H4 (cell line): ENCODE measurements around the gene CDYL2. TPM values are rescaled to one million over a fixed set of nuclear protein-coding genes. Genes with fewer than 3 reads are reported as not detected.
"Not testable (repeated sequence)": the region's sequence is repeated elsewhere in the genome, so short reads cannot be mapped to it uniquely, and the experiment has no call there.

Source experiments
- DNase-seq: peaks from one replicate; pipeline ENCODE4 v3.0.0-alpha.2; 2015; ENCODE audit warnings: low spot score
- total RNA-seq: library from RNA; depleted of rRNA; stranded (reverse); fragments of >200 nt; shearing (Covaris generic); gene quantifications from 2 replicates; pipeline ENCODE4 v1.2.3, GENCODE V29; 2014

Gene CDYL2
- total RNA-seq, 1 experiment from 2014 or later, result 5.7 TPM

DNA sequence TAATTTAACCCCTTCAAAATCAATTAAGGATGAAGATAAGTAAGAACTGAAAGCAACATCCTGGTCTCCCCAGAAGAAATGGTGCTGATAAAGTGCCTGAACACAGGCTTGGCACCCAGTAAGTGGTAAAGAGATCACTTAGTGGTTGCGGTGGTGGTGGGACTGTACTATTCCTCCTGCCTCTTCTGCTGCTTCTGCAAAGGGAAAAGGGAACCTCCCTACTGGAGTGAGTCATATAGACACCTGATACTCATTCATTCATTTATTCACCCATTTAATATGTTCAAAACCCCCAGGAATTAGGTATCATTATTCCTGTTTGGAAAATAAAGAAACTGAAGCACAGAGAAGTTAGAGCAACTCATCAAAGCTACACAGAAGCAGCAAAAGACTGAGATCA is 60.6 kb downstream of the CDYL2 start:
- DNase-seq, result no peak

DNA sequence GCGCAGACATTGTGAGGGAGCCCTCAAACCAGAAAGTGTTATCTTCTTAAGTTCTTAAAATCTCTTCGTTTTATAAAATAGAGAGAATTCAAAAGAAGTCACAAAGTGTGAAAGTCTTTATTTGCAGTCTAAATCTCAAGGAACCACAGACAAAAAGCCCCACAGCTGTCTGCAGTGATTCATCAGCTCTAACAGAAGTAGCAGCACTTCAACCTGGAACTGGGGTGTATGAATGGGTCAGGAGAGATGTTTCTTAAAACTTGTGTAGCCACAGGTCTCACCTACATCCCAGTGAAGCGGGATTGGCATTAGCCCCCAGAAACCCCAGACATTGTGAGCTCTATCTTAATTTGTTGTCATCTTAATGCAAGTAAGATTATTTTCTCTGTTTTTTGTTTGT is 61.1 kb downstream of the CDYL2 start:
- DNase-seq, result no peak

DNA sequence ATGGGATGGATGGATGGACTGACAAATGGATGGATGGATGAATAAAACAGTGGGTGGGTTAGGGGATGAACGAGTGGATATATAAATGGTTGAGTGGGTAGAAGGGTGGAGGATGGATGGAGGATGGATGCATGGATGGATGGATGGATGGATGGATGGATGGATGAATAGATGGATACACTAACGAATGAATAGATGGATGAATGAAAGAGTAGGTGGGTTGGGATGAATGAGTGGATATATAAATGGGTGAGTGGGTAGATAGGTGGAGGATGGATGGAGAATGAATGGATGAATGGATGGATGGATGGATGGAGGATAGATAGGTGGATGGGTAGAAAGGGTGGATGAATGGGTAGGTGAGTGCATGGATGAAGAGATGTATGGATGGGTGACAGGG is 62.1 kb downstream of the CDYL2 start:
- DNase-seq, result no peak

DNA sequence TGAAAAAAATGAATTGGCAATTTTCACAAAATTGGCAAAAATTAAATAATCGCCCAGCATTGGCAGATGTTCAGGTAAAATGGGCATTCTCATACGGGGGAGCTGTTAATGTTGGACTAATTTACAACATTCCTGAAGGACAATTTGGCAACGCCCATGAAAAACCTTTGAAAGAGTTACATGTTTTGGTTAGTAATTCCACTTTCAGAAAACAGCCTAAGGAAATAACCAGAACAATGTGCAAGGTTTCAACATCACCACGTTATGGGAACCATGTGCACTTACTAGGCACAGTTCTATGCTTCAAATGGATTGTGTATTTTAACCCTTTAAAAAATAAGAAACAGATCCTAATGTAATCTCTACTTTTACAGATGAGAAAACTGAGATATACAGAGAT is 62.7 kb downstream of the CDYL2 start:
- no peak for DNase-seq

DNA sequence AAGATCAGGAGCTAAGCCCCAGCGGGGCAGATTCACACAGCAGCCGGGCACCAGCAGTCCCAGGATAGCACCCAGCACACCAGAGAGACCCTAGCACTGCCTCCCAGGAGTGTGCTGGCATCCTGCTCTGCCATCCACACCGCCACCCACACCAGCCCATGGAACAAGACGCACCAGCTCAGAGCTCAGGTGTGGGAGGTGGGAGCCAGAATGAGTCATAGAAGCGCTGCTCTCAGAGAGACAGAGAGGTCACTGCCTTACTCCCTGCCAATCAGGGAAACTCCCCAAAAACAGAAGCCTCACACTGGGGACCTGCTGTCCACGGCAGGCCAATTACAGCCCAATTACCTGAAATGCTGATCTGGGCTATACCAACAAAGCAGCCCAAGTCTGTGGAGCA is 64.9 kb downstream of the CDYL2 start:
- no peak for DNase-seq

DNA sequence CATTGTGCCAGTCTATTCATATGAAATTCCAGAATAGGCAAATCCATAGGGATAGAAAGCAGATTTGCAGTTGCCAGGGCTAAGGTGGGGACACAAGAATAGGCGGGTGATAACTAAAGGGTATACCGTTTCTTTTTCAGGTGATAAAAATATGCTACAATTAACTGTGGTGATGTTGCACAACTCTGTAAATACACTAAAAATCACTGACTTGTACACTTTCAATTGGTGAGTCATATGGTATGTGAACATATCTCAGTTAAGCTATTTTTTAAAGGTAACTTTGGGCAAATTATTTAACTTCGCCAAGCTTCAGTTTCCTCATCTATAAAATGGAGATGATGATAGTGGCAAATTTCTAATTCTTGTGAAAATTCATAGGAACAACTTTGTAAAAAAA is 65.9 kb downstream of the CDYL2 start:
- no peak for DNase-seq

DNA sequence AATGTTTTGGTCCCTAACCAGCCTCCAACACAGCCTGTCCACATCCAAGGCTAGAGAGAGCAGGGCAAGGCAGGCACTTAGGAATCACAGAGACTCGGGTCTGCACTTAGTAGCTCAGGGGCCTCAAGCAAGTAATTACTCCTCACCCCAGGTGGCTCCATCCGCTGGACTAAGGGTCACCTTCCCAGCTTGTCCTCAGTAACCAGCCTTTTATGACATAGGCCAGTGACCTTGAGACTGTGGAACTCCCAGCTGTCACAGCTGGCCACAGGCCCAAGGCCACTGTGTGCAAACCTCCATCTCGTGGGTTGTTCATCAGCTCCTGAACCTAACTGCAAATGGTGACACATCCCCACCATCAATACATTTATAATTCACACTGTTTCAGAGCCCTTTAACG is 68.6 kb downstream of the CDYL2 start:
- no peak for DNase-seq

DNA sequence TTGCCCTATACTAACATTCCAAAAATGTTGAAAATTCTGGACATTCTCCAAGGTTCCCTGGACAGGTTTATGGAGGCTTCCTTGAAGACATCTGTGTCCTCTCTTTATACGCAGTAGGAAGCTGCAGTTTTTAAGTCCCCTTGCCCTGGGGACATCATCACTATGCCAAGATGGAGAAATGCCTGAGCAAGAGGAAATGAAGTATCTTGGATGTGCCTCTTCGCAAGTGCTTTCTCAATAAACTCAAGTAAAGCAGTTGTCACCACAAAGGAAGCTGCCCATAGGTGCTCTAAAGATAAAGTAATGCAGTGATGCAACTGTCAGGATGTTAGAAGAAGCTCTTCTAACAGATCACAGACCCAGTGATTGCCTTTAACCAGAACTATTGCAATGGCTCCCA is 71.0 kb downstream of the CDYL2 start:
- DNase-seq, result no peak

DNA sequence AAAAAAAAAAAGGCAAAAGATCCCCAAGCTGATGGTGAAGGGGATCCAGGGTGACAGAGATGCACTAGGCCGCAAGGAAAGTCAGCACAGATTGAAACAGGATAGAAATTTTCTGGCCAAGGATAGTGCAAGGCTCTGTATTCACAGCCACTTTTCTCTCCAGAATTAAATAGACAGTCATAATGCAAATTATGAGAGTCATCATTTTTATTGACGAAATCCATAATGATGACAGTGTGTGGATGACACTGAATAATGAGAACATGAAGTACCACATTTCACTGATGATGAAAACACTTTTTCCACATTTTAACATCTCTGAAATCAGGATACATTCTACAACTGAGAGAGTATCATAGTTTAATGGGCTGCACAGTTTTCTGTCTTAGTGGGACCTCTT is 72.5 kb downstream of the CDYL2 start:
- no peak for DNase-seq

DNA sequence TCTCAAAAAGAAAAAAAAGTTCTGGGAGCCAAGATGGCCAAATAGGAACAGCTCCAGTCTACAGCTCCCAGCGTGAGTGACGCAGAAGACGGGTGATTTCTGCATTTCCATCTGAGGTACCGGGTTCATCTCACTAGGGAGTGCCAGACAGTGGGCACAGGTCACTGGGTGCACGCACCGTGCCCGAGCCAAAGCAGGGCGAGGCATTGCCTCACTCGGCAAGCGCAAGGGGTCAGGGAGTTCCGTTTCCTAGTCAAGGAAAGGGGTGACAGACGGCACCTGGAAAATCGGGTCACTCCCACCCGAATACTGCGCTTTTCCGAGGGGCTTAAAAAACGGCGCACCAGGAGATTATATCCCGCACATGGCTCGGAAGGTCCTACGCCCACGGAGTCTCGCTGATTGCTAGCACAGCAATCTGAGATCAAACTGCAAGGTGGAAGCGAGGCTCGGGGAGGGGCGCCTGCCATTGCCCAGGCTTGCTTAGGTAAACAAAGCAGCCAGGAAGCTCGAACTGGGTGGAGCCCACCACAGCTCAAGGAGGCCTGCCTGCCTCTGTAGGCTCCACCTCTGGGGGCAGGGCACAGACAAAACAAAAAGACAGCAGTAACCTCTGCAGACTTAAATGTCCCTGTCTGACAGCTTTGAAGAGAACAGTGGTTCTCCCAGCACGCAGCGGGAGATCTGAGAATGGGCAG is 77.2 kb downstream of the CDYL2 start:
- not testable (repeated sequence) for DNase-seq

DNA sequence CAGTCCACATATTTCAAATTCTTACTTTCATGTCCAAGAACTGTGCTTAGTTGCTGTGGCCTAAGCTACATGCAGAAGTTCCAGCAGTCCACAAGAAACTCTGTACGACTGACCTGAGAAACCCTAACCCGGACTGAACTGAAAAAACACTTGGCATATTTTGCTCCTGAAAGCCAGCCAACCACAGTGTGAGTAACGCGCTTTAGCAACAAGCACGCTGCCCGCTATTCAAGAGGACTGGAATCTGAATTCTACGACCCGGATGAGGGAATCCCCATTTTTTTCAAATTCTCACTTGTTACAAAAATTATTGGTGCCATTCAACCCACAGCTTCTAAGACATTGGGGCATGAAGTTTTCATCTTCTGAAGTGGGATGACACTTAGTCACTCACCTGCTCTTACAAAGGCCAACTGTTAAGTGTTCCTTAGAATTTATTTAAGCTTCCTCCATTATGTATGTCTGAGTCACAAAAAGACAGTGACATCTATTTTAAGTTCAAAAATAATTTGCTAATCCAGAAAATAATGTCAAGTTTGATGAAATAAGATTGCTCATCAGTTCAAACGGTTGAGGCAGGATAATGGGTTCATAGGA is 78.7 kb downstream of the CDYL2 start:
- no peak for DNase-seq

DNA sequence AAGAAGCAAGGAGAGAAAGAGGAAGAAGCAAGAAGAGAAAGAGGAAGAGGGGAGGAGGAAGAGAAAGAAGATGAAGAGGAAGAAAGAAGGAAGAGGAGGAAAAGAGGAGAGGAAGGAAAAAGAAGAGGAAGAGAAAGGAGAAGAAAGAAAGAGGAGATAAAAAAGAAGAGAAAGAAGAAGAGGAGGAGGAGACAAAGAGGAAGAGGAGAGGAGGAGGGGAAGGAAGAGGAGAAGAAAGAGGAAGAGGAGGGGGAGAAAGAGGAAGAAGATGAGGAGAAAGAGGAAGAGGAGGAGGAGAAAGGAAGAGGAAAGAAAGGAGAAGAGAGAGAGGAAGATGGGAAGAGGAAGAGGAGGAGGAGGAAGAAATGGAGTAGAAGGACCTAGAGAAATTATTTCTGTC is 80.4 kb downstream of the CDYL2 start:
- DNase-seq, result no peak

DNA sequence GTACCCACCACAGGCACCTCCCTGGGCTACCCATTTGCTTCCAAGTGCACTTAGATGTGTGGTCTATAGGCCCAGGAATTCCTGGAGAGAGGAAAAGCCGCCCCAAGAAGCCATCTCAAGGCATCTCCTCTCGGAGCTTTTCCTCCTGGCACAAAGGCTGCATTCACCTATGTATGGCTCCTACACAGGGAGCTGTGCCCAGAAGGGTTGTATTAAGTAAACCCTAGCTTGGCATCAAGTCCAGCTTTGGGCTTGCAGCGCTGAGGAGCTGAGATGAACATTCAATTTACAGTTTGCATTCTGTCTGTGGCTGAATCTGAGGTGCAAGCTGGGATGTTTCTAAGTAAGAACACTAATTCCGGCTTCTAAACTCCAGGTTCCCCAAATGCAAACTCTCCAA is 81.3 kb downstream of the CDYL2 start:
- no peak for DNase-seq

DNA sequence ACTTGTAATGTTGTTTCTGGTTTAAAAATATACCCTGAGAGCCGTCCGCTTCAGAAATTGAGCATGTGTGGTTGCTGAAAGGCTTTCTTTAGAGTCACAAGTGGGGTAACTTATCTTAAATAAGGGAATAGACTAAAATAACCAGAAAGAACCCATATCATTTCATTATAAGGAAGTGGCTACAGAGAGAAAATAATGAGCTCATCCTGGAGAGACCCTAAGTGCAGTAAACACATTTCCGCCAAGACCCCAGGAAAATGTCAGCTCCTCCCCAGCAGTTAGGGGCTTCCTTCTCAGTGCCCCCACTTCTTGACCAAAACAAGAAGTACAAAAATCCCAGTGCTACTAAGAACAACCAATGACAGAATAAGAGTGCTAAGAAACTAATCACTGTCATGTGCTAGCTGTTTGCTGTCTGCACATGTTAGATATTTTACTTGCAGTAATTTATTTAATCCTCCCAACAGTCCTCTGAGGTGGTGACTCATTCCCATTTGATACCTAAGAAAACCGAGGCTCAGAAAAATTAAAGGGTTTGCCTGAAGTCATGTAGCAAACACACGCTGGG is 83.5 kb downstream of the CDYL2 start:
- no peak for DNase-seq

DNA sequence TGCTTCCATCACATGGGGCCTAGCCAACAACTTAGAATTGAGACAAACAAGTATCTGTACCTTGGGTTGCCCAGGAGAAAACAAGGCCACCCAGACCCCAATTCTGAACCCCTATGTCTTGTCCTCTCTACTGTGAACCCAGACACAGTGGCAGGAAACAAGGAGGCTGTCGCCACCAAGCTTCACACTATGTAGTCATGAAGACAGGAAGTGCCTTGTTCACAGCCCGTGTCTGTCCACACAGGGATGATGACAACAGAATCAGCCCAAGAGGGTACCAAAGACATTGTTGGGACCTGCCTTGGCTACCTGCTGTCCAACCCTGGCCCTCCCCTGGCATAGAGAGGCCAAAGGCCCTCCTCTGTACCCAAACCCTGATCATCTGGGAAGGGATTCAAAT is 84.8 kb downstream of the CDYL2 start:
- no peak for DNase-seq

DNA sequence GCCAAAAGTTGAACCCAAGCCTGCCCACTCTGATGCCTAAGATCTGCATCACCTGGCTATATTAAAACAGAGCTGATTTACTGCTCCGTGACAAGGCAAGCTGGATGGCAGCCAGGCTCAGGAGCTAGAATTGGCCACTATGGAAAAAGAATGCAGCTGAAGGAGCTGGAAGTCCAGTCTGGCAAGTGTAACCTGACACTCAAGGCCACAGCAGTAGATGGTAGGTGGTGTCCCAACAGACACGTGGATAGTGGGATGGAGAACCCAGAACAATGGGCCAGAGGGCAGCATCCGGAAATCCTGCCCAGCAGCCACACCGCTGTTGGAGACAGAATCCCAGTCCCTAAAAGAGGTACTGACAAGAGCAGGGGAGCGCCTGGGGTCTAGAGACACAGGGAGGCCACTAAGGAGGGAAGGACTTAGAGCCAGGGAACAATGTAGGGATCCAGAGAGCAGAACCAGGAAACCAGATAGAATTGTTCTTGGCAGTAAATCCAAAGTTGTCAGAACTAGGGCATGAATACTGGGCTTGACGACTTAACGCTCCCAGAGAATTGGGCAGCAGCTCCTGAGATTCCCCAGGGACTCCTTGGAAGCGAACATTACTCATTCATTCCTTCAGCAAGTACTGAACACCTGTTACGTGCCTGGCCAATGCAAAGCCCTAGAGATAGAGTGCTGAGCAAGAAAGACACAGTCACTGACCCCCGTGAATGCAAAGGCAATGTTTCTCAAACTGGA is 85.7 kb downstream of the CDYL2 start:
- peak; percentile 66 for DNase-seq

DNA sequence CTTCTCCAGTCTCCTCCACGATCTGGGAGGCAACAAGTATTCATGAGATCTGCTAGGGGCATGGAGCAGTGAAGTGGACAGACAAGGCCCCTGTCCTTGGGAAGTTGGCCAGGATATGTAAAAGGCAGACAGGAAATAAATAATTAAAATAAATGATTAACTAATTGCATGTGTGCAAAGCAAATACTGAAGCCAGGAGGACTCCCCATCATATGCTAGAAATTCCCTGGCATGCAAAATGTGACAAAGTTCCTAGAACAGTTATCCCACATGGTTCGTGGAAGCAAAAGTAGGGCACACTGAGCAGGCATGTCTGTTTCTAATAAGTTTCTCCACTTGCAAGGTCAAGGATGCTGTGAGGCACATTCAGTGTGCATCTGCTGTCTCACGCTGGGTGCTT is 86.8 kb downstream of the CDYL2 start:
- DNase-seq, result no peak

DNA sequence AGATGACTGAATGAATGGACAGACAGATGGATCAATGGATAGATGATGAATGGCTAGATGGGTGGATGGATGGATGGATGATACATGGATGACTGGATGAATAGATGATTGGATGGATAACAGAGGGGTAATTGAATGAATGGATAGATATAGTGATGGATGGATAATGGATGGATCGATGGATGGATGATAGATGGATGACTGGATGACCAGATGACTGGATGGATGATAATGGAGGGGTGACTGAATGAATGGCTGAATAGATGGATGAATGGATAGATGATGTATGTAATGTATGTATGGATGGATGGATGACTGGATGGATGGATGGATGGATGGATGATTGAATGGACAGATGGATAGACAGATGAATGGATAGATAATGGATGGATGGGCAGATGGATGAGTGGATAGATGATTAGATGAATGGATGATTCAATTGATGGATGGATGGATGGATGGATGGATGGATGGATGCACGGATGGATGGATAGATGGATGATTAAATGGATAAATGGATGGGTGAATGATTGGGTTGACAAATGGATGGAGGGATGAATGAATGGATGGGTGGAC is 87.7 kb downstream of the CDYL2 start:
- DNase-seq, result no peak

DNA sequence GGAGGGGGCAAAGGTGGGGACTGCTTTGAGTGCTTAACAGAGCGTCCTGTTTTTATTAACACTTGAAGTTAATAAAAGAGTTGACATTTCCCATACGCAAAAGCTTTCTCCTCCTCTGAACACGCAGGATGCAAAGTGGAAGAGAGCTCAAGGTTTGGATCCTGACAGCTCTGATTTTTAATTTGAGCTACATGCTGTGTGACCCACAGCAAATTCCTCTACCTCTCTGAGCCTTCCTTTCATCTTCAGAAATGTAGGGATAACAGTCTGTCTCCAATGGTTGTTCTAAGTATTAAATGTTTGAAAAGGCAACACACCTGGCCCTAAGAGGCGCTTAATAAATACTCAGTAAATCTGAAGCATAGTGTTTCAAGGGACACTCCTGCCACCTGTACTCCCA is 93.0 kb downstream of the CDYL2 start:
- no peak for DNase-seq

DNA sequence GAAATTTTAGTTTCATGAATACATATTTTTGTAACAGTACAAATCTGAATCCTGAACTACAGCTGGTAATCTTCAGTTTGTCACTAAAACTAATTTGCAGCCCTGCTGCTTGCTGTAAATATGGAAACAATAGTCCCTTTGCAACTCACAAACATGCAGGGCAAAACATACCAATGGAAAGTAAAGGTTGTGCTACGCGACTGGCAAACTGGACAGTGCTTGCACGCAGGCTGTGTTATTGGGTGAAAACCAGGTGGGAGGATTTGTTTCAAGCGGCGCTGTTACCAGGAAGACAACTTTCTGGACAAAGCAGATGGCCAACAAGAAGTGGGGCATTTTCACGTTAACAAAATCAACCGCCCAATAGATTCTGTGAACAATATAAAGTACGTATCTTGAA is 93.5 kb downstream of the CDYL2 start:
- DNase-seq, result no peak

DNA sequence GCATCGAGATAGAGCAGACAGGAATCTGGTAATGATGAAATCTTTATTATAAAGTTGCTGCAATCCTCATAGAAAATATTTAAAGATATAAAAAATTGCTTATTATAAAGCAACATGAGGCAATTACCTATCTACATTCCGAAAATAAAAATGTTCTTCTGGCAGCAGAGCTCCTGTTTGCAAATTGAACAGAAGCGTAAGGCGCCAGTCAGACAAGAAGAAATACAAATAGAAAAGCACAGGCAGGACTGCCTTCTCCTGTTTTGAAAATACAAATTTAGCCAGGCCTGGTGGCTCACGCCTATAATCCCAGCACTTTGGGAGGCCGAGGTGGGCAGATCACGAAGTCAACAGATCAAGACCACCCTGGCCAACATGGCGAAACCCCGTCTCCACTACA is 95.6 kb downstream of the CDYL2 start:
- DNase-seq, result no peak

DNA sequence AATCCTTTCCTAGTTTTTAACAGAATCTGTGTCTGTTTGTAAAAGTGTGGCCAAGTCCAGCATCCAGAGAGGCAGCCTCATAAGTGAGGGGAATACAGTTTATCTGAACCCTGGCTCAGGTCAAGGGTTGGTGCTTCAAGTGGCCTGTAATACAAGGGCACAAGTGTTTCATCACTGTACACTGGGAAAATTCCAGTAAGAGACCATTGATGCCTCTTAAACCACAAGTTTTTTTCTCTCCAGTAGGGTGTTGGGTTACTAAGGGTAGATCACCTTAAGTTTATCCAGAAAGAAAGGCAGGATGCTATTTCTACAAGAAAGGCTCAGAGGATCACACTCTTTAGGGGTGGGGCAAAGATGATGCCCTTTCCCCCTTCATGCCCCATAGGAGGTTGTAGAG is 96.7 kb downstream of the CDYL2 start:
- DNase-seq, result no peak

DNA sequence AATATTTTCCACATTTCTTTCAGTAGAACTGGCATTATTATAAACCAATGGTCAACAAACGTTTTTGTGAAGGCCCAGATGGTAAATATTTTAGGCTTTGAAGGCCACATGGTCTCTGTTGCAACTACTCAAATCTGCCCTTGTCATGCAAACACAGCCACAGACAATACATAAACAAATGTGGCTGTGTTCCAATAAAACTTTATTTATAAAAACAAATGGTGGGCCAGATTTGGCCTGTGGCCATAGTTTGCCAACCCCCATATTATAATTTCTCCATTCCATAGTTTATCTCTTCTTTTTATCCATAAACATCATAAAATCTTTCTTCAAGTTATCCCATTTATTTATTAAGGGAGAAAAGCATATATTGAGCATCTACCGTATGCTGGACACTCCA is 98.8 kb downstream of the CDYL2 start:
- no peak for DNase-seq
